ENCODE measurements around the gene CSNK2A3.

GRCh38 chr11:11400121-11400520 lies 47.1 kb upstream of the CSNK2A3 start:
- TF ChIP-seq REST (IDR thresholded peaks at IDR 0.05; ENCODE audit: insufficient read depth in 1 of 2, low read depth in 2 of 2, low read length in 2 of 2) (no peak), POLR2AphosphoS5 (IDR thresholded peaks at IDR 0.05; ENCODE audit: low read depth, low read length) (no peak)
